HG02981 (cell line): ENCODE results near the gene MBNL2.

ENCODE experiments used
- ATAC-seq: cut with Tn5 transposase; IDR thresholded peaks from one replicate; pipeline ENCODE4 v1.9.1; 2021; ENCODE audit warnings: mild to moderate bottlenecking, moderate library complexity; ENCODE audit not compliant: unreplicated experiment

MBNL2 gene, protein sequence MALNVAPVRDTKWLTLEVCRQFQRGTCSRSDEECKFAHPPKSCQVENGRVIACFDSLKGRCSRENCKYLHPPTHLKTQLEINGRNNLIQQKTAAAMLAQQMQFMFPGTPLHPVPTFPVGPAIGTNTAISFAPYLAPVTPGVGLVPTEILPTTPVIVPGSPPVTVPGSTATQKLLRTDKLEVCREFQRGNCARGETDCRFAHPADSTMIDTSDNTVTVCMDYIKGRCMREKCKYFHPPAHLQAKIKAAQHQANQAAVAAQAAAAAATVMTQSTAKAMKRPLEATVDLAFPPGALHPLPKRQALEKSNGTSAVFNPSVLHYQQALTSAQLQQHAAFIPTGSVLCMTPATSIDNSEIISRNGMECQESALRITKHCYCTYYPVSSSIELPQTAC

GRCh38 chr13:97221989-97222700, at the start of gene MBNL2:
Gene MBNL2, plus strand, starts transcription at chr13:97222333. Its CDS starts 53,903 bp downstream, at chr13:97276236.
- peak; percentile 96 for ATAC-seq

DNA sequence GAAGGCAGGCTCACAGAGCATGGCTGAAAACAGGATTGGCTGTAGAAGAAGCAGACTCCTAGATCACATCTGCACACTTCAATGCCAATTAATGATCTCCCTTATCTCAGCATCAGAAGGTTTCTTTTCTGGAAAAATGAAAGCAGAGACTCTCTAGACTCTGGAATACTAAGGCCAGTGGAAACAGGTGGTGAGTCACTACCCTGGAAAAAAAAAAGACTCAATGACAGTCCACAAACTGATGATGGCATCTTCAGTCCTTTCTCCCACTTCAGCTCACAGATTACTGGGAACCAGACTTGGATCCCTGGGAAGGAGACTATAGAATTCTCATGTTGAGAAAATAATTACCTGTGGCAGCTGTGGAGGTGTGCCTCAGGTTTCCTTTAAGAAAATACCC, 47.5 kb upstream of the MBNL2 start:
- no peak for ATAC-seq

GRCh38 chr13:97175041-97175440, 47.1 kb upstream of the MBNL2 start:
- no peak for ATAC-seq

DNA sequence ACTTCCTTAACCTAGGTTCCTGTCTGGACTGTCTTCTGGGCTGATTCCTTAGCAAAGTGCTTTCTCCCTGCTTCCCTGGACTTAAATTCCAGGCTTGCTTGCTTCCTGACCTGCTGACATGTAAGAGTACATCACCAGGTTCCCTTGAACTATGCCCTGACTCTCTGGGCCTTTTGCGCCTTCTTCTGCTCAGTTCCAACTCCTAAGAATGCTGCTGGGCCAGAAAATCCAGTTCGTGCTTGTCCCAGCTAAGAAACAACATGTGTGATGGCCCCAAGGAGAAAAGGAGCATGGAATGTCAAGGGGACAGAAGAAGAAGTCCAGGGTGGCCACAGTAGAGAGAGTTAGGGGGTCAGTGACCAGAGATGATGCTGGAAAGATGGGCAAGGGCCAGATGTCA, 42.6 kb upstream of the MBNL2 start:
- ATAC-seq, result no peak

- no peak for ATAC-seq
Measured at GRCh38 chr13:97182111-97182890, 39.8 kb upstream of the MBNL2 start.

- ATAC-seq, result no peak
Measured at GRCh38 chr13:97185291-97185690, 36.8 kb upstream of the MBNL2 start.

- ATAC-seq, result no peak
Measured at GRCh38 chr13:97185751-97186150, 36.4 kb upstream of the MBNL2 start.

DNA sequence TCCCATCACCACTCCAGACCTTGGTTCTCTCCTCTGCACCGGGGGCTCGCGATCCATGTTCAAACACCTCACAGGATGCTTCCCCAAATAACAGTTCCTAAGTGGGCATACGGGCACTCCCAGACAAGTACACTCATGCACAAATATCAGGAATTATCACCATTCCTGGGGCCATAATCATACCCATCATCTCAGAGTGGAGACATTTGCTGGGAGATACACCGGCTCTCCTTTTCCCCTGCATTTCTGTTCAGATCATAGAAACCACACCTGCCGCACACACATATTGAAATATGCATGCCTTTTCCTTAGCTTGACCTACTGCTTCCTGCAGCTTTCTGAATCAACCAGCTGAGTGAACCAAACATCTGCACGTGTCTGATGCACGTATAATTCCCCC, 33.9 kb upstream of the MBNL2 start:
- no peak for ATAC-seq

DNA sequence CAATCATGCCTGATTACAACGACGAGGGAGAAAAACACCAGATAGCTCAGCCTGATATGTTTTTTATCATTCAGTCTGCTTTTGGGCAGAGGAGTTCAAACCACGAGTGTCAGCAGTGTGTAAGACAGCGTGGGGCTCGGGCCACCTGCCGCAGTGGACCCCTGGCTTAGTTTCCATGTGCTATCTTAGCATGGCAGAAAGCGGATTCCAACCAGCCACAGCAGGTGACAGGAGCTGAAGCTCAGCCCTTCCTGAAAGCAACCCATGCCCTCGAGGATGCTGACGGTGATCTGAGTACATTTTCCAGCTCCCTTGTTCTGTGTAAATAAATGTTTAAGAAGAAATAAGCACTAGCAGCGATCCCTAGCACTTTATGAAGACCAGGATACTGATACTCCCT, 32.2 kb upstream of the MBNL2 start:
- no peak for ATAC-seq

DNA sequence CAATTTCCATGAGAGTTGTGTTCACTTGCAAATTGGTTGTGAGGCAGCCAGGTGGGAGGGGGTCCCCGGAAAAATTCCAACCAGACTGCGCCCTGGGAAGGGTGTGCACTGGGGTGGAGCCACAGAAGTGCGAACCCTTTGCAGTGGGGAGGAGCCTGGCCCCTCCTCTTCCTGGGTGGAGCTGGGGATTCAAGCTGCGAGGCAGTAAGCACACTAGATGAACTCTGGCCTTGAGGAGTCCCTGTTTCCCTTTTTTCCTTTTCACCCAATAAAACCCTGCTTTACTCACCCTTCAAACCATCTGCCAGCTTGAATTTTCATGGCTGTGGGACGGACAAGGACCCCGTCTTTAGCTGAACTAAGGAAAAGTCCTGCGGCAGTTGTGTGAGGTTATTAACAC, 31.0 kb upstream of the MBNL2 start:
- ATAC-seq, result no peak

DNA sequence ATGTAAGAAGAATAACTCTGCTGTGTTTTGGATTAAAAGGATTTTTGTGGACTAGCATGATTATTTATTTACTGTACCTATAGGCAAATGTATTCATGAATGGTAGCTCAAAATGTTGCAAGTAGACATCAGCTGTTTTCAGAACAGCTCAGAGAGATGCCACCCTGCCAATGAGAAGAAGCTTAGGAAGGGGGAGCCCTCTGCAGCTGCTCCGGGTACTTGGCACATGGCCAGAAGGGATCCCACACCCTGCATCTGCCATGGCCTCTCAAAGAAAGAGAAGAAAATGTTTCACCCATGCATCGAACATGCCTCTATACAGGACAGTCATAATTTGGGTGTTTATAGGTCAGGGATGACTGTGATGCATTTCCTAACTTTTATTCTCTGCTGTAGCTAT, 30.5 kb upstream of the MBNL2 start:
- ATAC-seq, result no peak

DNA sequence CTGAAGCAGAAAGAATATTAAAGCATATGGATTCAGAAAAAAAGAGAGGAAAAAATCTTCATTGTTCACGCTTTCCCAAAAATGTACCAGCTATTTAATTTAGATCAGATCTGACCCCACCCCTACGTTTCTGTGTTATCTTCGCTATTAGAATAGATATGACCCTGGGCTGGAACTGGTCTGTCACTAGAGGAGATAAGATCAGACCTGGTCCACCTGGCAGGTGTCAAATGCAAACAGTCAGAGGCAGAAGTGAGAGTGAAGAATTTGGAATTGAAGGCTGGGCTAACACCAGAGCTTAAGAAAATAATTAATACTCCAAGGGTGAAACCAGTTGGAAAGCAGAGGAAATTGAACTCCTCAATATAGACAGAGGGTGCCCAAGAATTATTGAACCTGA, 30.0 kb upstream of the MBNL2 start:
- no peak for ATAC-seq

GRCh38 chr13:97193577-97193976, 28.6 kb upstream of the MBNL2 start:
- ATAC-seq, result no peak

DNA sequence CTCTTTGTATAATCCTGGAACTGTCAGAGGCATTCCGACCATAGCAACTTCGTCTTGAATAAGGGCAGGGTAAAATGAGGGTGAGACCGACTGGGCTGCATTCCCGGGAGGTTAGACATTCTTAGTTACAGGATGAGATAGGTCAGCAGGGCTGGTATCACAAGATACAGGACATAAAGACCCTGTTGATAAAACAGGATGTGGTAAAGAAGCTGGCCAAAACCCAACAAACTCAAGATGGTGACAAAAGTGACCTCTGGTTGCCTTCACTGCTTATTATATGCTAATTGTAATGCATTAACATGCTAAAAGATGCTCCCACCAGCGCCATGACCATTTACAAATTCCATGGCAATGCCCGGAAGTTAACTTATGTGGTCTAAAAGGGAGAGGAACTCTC, 27.7 kb upstream of the MBNL2 start:
- ATAC-seq, result no peak

DNA sequence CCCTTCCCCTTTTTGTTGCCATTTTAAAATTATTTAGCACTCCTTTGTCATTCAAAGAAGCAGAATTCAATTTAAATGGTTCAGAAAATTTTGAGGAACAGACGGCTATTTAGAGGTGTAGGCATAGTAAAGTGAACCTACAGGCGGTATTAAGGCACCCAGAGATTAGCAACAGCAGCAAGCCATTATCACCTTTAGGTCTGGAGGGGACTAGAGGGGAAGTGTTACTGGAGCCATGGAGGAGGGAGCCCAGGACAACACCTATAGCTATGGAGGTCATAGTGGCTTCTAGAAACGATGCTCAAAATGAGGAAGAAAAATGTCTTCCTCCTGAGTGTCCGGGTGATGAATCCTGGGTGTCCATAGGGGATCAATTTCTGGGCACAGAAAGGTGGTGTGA, 25.8 kb upstream of the MBNL2 start:
- ATAC-seq, result no peak

GRCh38 chr13:97198753-97199152, 23.4 kb upstream of the MBNL2 start:
- no peak for ATAC-seq

GRCh38 chr13:97199451-97199850, 22.7 kb upstream of the MBNL2 start:
- no peak for ATAC-seq

GRCh38 chr13:97200081-97200942, 21.8 kb upstream of the MBNL2 start:
- ATAC-seq, result no peak

DNA sequence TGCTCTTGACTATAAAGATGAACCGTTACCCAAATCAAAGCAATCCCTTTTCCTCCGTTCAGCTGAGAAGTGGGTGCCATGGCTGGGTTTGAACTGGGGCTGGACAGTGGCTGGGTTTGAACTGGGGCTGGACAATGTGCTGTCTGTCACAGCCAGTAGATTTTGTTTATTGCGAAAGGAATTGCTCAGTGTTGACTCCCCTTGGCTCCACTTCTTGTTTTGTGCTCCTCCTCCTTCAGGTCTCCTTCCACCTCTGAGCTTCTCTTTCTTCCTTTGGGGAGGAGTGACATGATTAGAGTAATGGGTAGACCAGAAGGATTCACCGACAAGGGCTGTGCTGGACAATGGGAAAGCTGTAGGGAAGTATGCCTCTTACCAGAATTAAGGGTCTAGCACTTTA, 19.4 kb upstream of the MBNL2 start:
- no peak for ATAC-seq

- no peak for ATAC-seq
Measured at GRCh38 chr13:97205465-97205864, 16.7 kb upstream of the MBNL2 start.

- ATAC-seq, result no peak
Measured at GRCh38 chr13:97205982-97206381, 16.2 kb upstream of the MBNL2 start.
